HepG2 (cell line): ENCODE data around the gene PPP1R15B. TPM values are rescaled to one million over a fixed set of nuclear protein-coding genes. Genes with fewer than 3 reads are reported as not detected.
A peak's percentile ranks its signal among the peaks of the same experiment; 100 is the strongest.

Source experiments
- ATAC-seq: fragments of 200-7000 bp; cut with Tn5 transposase; 3 replicates; pipeline ENCODE4 v1.9.1; 2020; ENCODE audit warnings: mild to moderate bottlenecking, moderate library complexity
- BruUV-seq: library from RNA; stranded (reverse); fragments of 400-500 nt; replicated peaks from 2 replicates; lab custom pipeline; 2021; lab: Mats Ljungman, UMichigan
- CTCF ChIA-PET: fragments of 300-600 bp; formaldehyde crosslinking; extraction: SDS; loops from one replicate; lab custom pipeline; 2021; ENCODE audit warnings: low total read pairs, inconsistent platforms, low intra/inter-chr PET ratio; lab: Yijun Ruan, JAX
- POLR2A ChIA-PET: fragments of 350-600 bp; sonication (Branson Sonifier 250); formaldehyde crosslinking; loops from one replicate; lab custom pipeline; 2020; ENCODE audit warnings: antibody characterized with exemption, inconsistent platforms; lab: Yijun Ruan, JAX
- DNase-seq: peaks from one replicate; pipeline ENCODE4 v3.0.0-alpha.2; 2015; ENCODE audit warnings: low spot score
- FAIRE-seq: peaks from 3 replicates; lab custom pipeline; 2011; peaks lifted over from hg19 to GRCh38; lab: Jason Lieb, UNC
- H2AFZ ChIP-seq: one replicate; pipeline ENCODE4 v1.6.1; 2011; ENCODE audit warnings: low read length, inconsistent platforms
- H3K27ac ChIP-seq: fragments of 300-600 bp; 3 replicates; pipeline ENCODE4 v1.8.0; 2011; ENCODE audit warnings: mixed run types, mild to moderate bottlenecking, mixed read lengths, low read length, inconsistent platforms; ENCODE audit not compliant: insufficient read depth; ENCODE audit errors: extremely low read length
- H3K27me3 ChIP-seq, 2 experiments: fragments of 200-600 bp in 1 of 2; 2 replicates in 1 of 2; 3 replicates in 1 of 2; pipeline versions ENCODE4 v1.6.0 to v1.8.0; 2011; ENCODE audit warnings: low read length in 2 of 2, mild to moderate bottlenecking in 2 of 2, moderate library complexity in 2 of 2, inconsistent platforms in 1 of 2; ENCODE audit not compliant: insufficient read depth in 2 of 2, control insufficient read depth in 1 of 2
- H3K36me3 ChIP-seq, 2 experiments: fragments of 200-600 bp in 1 of 2; replicated peaks in 1 of 2; 2 replicates in 1 of 2; 3 replicates in 1 of 2; pipeline versions ENCODE4 v1.5.1 to v1.8.0; 2011; ENCODE audit warnings: low read length in 2 of 2, inconsistent platforms in 1 of 2; ENCODE audit not compliant: insufficient read depth in 2 of 2, control insufficient read depth in 1 of 2
- H3K4me1 ChIP-seq: 2 replicates; pipeline ENCODE4 v1.5.1; 2012; ENCODE audit warnings: low read length, inconsistent platforms; ENCODE audit not compliant: insufficient read depth
- H3K4me2 ChIP-seq: 2 replicates; pipeline ENCODE4 v1.6.0; 2011; ENCODE audit warnings: low read depth, low read length, inconsistent platforms
- H3K4me3 ChIP-seq, 3 experiments: fragments of 200-600 bp in 1 of 3; sonication (generic), shearing (Covaris generic) in 1 of 3; replicated peaks in 1 of 3; 2 replicates each; pipeline ENCODE4 v1.5.1; 2011 to 2016; ENCODE audit warnings: low read length in 3 of 3, inconsistent platforms in 2 of 3, low read depth in 2 of 3, mild to moderate bottlenecking in 2 of 3, control low read depth in 1 of 3, mixed read lengths in 1 of 3; ENCODE audit not compliant: insufficient read depth in 1 of 3
- H3K79me2 ChIP-seq: one replicate; pipeline ENCODE4 v1.6.1; 2011; ENCODE audit warnings: low read length, inconsistent platforms; ENCODE audit not compliant: insufficient read depth
- H3K9ac ChIP-seq: 2 replicates; pipeline ENCODE4 v1.6.0; 2011; ENCODE audit warnings: mild to moderate bottlenecking, low read depth, low read length, inconsistent platforms; ENCODE audit not compliant: insufficient read depth
- H3K9me3 ChIP-seq: 2 replicates; pipeline ENCODE4 v1.5.1; 2012; ENCODE audit warnings: mild to moderate bottlenecking, low read length
- H4K20me1 ChIP-seq: 2 replicates; pipeline ENCODE4 v1.6.0; 2011; ENCODE audit warnings: inconsistent platforms, mild to moderate bottlenecking, low read length, moderate library complexity; ENCODE audit not compliant: insufficient read depth
- DNMT1 ChIP-seq: sonication (generic); formaldehyde crosslinking; IDR thresholded peaks from 2 replicates; pipeline ENCODE4 v1.5.1; 2020; ENCODE audit warnings: mild to moderate bottlenecking, missing genetic modification reagents
- FOXA1 ChIP-seq, 2 experiments: fragments of 450-650 bp in 1 of 2; sonication (generic) in 1 of 2; formaldehyde crosslinking in 1 of 2; IDR thresholded peaks; 2 replicates each; pipeline versions ENCODE4 v1.4.0 to v1.6.1; 2016 to 2020; ENCODE audit warnings: missing genetic modification reagents in 1 of 2
- KDM1A ChIP-seq: IDR thresholded peaks from 2 replicates; pipeline ENCODE4 v1.6.1; 2016; ENCODE audit warnings: missing compliant biosample characterization
- NR1H2 ChIP-seq: sonication (generic); formaldehyde crosslinking; IDR thresholded peaks from 2 replicates; pipeline ENCODE4 v1.8.1; 2022; ENCODE audit warnings: low read depth, missing genetic modification reagents, borderline replicate concordance
- NR2F1 ChIP-seq, 2 experiments: fragments of 450-650 bp in 1 of 2; formaldehyde crosslinking in 1 of 2; IDR thresholded peaks; 2 replicates each; pipeline versions ENCODE4 v1.5.0 to v1.6.1; 2016 to 2020; ENCODE audit warnings: mild to moderate bottlenecking in 1 of 2, missing compliant biosample characterization in 1 of 2, missing genetic modification reagents in 1 of 2, moderate library complexity in 1 of 2
- RFX3 ChIP-seq: IDR thresholded peaks from 2 replicates; pipeline ENCODE4 v1.6.1; 2016; ENCODE audit warnings: missing biosample characterization, missing genetic modification reagents
- SP2 ChIP-seq: sonication (generic); formaldehyde crosslinking; IDR thresholded peaks from 2 replicates; pipeline ENCODE4 v1.5.1; 2020; ENCODE audit warnings: mild to moderate bottlenecking, missing genetic modification reagents
- SP4 ChIP-seq: sonication (generic); formaldehyde crosslinking; IDR thresholded peaks from 2 replicates; pipeline ENCODE4 v1.8.1; 2023; ENCODE audit warnings: mild to moderate bottlenecking, missing genetic modification reagents
- SYNCRIP ChIP-seq: fragments of 200-400 bp; formaldehyde crosslinking; IDR thresholded peaks from 2 replicates; pipeline ENCODE4 v1.6.1; 2018; ENCODE audit warnings: mild to moderate bottlenecking, low read depth, low read length; ENCODE audit not compliant: insufficient read depth
- TBX2 ChIP-seq: sonication (generic); formaldehyde crosslinking; IDR thresholded peaks from 2 replicates; pipeline ENCODE4 v1.5.0; 2020; ENCODE audit warnings: missing genetic modification reagents, mild to moderate bottlenecking, borderline replicate concordance
- ZBTB42 ChIP-seq: sonication (generic); formaldehyde crosslinking; IDR thresholded peaks from 2 replicates; pipeline ENCODE4 v1.5.0; 2020; ENCODE audit warnings: mild to moderate bottlenecking, missing genetic modification reagents
- ZEB1 ChIP-seq: IDR thresholded peaks from 2 replicates; pipeline ENCODE4 v1.6.1; 2012; ENCODE audit warnings: mild to moderate bottlenecking, low read depth, inconsistent platforms; ENCODE audit not compliant: insufficient replicate concordance
- ZNF33A ChIP-seq: sonication (generic); formaldehyde crosslinking; IDR thresholded peaks from 2 replicates; pipeline ENCODE4 v1.5.1; 2020; ENCODE audit warnings: missing genetic modification reagents, mild to moderate bottlenecking, moderate library complexity, borderline replicate concordance
- ZNF510 ChIP-seq: sonication (generic); formaldehyde crosslinking; IDR thresholded peaks from 2 replicates; pipeline ENCODE4 v1.4.0; 2020; ENCODE audit warnings: low read depth, mild to moderate bottlenecking, missing genetic modification reagents
- ZNF556 ChIP-seq: sonication (generic); formaldehyde crosslinking; IDR thresholded peaks from 2 replicates; pipeline ENCODE4 v1.4.0; 2020; ENCODE audit warnings: mild to moderate bottlenecking, missing genetic modification reagents, borderline replicate concordance
- ZNF569 ChIP-seq: sonication (generic); formaldehyde crosslinking; IDR thresholded peaks from 2 replicates; pipeline ENCODE4 v1.5.0; 2020; ENCODE audit warnings: mild to moderate bottlenecking, missing genetic modification reagents, moderate library complexity, borderline replicate concordance
- WGBS: methylation state at CpG from one replicate; pipeline ENCODE4 v1.1.6; 2017; ENCODE audit warnings: low lambda C conversion rate; 5-methylcytosine and 5-hydroxymethylcytosine counted together
- in situ Hi-C: cut with HindIII; loops from 2 replicates; pipeline ENCODE4 v1.10.0; 2017; ENCODE audit warnings: low pct_unique_long_range_greater_than_20kb; ENCODE audit not compliant: extremely low pct_ligation_motif_present
- intact Hi-C: fragments of 100-400 bp; cut with micrococcal nuclease; formaldehyde crosslinking; loops from one replicate; pipeline ENCODE4 v1.10.0; 2022; ENCODE audit not compliant: unreplicated experiment
- polyA plus RNA-seq, 8 experiments: library from polyadenylated mRNA; depleted of rRNA in 3 of 8; stranded (reverse) in 7 of 8; unstranded in 1 of 8; fragments of >200 nt; fragmentation: Illumina TruSeq in 4 of 8; extraction: Trizol in 4 of 8; gene quantifications; 2 replicates each; pipeline versions ENCODE4 v1.2.1 to v1.2.3, GENCODE V29; 2011 to 2016; ENCODE audit warnings: low read depth in 4 of 8, missing spikeins in 1 of 8, mixed read lengths in 1 of 8; ENCODE audit not compliant: insufficient read depth in 1 of 8
- total RNA-seq, 5 experiments: library from RNA; depleted of rRNA; stranded (reverse); fragments of >200 nt; fragmentation: Illumina TruSeq; extraction: Trizol; gene quantifications; 2 replicates each; pipeline ENCODE4 v1.2.3, GENCODE V29; 2016; ENCODE audit warnings: low read depth in 1 of 5
- TF ChIP-seq, protein P1 (sequence below): sonication (generic); formaldehyde crosslinking; IDR thresholded peaks from 2 replicates; pipeline ENCODE4 v1.8.1; 2023; ENCODE audit warnings: mild to moderate bottlenecking, moderate library complexity, missing genetic modification reagents
- TF ChIP-seq, protein P2 (sequence below): sonication (generic); formaldehyde crosslinking; IDR thresholded peaks from 2 replicates; pipeline ENCODE4 v1.4.0; 2020; ENCODE audit warnings: missing genetic modification reagents, borderline replicate concordance
- TF ChIP-seq, protein P3 (sequence below): sonication (generic); formaldehyde crosslinking; IDR thresholded peaks from 2 replicates; pipeline ENCODE4 v1.8.0; 2022; ENCODE audit warnings: low read depth, missing genetic modification reagents

PPP1R15B gene
- total and polyA plus RNA-seq, 2 of the 13 experiments (the other 11 are each of a cell fraction or from before 2014, with no cell fraction given) = 13.4 to 23.8 TPM

DNA sequence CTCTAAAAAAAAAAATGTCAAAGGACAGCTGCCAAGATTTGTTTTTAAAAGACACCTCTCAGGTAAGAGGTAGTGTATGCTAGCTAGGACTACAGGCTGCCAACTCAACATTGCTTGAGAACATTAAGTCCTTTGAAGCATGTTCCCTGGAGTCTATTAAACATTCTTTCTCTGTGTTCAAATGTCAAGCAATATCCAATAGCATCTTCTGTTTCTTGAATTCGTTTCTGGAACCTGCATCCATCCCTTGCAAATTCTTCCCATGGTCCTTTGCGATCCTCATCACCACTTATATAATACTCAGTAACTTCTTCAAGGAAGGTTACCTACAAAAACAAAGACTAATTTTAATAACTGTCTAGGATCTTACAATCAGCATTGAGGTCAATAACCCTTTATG lies 5.6 kb downstream of the PPP1R15B start (continued):
- no peak for TF ChIP-seq ZNF510 (CRISPR knock-in tag)
- TF ChIP-seq, all 625 proteins: peak for 0

DNA sequence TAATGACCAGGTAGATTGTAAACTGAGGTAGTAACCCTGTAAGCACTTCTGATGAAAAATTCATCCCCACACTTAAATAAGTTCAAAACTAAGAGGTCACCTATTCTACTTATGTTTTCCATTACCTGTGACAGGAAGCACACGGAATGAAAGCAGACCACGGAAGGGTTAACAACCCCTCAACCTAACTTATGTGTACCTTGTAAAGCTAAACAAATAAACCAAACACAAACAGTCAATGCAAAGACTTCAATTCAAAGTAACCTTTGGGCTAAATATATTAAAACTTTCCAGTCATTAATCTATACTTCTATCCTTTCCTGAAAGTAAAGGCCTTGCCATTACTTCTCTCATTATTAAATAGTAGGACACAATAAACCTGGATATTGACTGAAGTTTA lies 7.0 kb downstream of the PPP1R15B start:
- peaks cover 74% of the 10 kb centered on the region for H3K79me2 ChIP-seq
- H2AFZ ChIP-seq = no peak overlapping the region
- ChIA-PET CTCF (no interaction called here), POLR2A (interaction anchor here (0.9 to 1.1 kb wide), 2 partner anchors 26 to 191 kb away, joined by 3 read pairs; partner anchors contain the start of gene GOLT1A)
- peak; percentile 63; the same call in 2 of the 3 replicates for ATAC-seq
- no peaks in the 10 kb centered on the region for H3K9me3 ChIP-seq
- no peaks in the 10 kb centered on the region; a peak in 1 of 5 replicates for H3K27me3 ChIP-seq
- peak overlapping the region; percentile 40 for H3K27ac ChIP-seq
- in situ Hi-C loops = no loop called here
- no TSS peak for BruUV-seq
- H3K4me2 ChIP-seq = peak overlapping the region; percentile 81
- H4K20me1 ChIP-seq = peaks cover 54% of the 10 kb centered on the region
- WGBS = 17% methylated on average over 2 of the region's 2 CpGs
- peak overlapping the region in 2 of 3 experiments; percentile 12 to 47; a peak in 3 of 6 replicates for H3K4me3 ChIP-seq
- peaks cover 31% of the 10 kb centered on the region for H3K4me1 ChIP-seq
- peaks cover 5 to 26% of the 10 kb centered on the region in 2 experiments; a peak in 3 of 5 replicates for H3K36me3 ChIP-seq
- DNase-seq = peak; percentile 31
- no peak for FAIRE-seq
- intact Hi-C loops = no loop called here
- H3K9ac ChIP-seq = no peak overlapping the region
- TF ChIP-seq, protein P1, sequence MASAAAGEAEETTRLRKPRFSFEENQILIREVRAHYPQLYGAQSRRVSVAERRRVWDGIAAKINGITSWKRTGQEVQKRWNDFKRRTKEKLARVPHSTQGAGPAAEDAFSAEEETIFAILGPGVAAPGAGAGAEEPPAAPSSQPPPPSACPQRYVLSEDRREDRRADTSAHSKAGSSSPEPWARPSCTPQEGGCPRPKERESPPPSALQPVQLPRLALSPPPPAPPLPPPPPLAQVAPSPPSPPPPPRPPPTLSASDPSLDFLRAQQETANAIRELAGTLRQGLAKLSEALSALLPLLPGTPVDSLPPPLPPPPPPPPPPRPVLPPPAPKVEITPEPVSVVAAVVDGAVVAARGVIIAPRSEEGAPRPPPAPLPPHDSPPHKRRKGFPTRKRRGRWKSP (CRISPR knock-in tag) = no peak
- no peak for TF ChIP-seq SYNCRIP
- TF ChIP-seq TBX2 (CRISPR knock-in tag) = no peak
- no peak for TF ChIP-seq SP4
- TF ChIP-seq DNMT1 (CRISPR knock-in tag) = no peak
- no peak for TF ChIP-seq NR1H2 (CRISPR knock-in tag)
- no peak for TF ChIP-seq ZBTB42 (CRISPR knock-in tag)
- no peak for TF ChIP-seq RFX3 (CRISPR knock-in tag)
- no peak for TF ChIP-seq NR2F1 (CRISPR knock-in tag; IDR thresholded peaks at IDR 0.05)
- no peak for TF ChIP-seq KDM1A
- no peak for TF ChIP-seq FOXA1 (IDR thresholded peaks at IDR 0.05)
- TF ChIP-seq FOXA1 (CRISPR knock-in tag; IDR thresholded peaks at IDR 0.05) = peak; percentile 42; the same call in 1 of the 2 replicates
- TF ChIP-seq ZNF33A (CRISPR knock-in tag) = no peak
- no peak for TF ChIP-seq ZNF569
- TF ChIP-seq, protein P2, sequence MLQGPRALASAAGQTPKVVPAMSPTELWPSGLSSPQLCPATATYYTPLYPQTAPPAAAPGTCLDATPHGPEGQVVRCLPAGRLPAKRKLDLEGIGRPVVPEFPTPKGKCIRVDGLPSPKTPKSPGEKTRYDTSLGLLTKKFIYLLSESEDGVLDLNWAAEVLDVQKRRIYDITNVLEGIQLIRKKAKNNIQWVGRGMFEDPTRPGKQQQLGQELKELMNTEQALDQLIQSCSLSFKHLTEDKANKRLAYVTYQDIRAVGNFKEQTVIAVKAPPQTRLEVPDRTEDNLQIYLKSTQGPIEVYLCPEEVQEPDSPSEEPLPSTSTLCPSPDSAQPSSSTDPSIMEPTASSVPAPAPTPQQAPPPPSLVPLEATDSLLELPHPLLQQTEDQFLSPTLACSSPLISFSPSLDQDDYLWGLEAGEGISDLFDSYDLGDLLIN (CRISPR knock-in tag) = no peak
- TF ChIP-seq ZEB1 = no peak
- no peak for TF ChIP-seq ZNF556 (CRISPR knock-in tag)
- TF ChIP-seq SP2 (CRISPR knock-in tag) = no peak
- TF ChIP-seq, protein P3, sequence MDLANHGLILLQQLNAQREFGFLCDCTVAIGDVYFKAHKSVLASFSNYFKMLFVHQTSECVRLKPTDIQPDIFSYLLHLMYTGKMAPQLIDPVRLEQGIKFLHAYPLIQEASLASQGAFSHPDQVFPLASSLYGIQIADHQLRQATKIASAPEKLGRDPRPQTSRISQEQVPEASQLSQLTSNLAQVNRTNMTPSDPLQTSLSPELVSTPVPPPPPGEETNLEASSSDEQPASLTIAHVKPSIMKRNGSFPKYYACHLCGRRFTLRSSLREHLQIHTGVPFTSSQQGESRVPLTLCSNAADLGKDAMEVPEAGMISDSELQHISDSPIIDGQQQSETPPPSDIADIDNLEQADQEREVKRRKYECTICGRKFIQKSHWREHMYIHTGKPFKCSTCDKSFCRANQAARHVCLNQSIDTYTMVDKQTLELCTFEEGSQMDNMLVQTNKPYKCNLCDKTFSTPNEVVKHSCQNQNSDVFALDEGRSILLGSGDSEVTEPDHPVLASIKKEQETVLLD (CRISPR knock-in tag) = no peak
